ENCODE data around the gene SMIM36.
"Not testable (repeated sequence)": the region's sequence is repeated elsewhere in the genome, so short reads cannot be mapped to it uniquely, and the experiment has no call there.

Gene SMIM36

GRCh38 chr17:55433629-55434422 is 77.4 kb downstream of the SMIM36 start:
- no peak for DNase-seq (ENCODE audit: low read depth)

- DNase-seq (ENCODE audit: low read depth): no peak
Measured at GRCh38 chr17:55433029-55433628, 78.1 kb downstream of the SMIM36 start.

- DNase-seq (ENCODE audit: low read depth): no peak
Measured at GRCh38 chr17:55432358-55433028, 78.8 kb downstream of the SMIM36 start.

GRCh38 chr17:55431914-55432313 is 79.3 kb downstream of the SMIM36 start:
- not testable (repeated sequence) for DNase-seq (ENCODE audit: low read depth)

- DNase-seq (ENCODE audit: low read depth): no peak
Measured at GRCh38 chr17:55430541-55431288, 80.5 kb downstream of the SMIM36 start.

- no peak for DNase-seq (ENCODE audit: low read depth)
Measured at GRCh38 chr17:55427587-55427882, 83.7 kb downstream of the SMIM36 start.

GRCh38 chr17:55426851-55427586 is 84.2 kb downstream of the SMIM36 start:
- no peak for DNase-seq (ENCODE audit: low read depth)

- no peak for DNase-seq (ENCODE audit: low read depth)
Measured at GRCh38 chr17:55424893-55425540, 86.2 kb downstream of the SMIM36 start.

GRCh38 chr17:55423535-55423934 is 87.7 kb downstream of the SMIM36 start:
- no peak for DNase-seq (ENCODE audit: low read depth)

- DNase-seq (ENCODE audit: low read depth): not testable (repeated sequence)
Measured at GRCh38 chr17:55422828-55423164, 88.5 kb downstream of the SMIM36 start.

GRCh38 chr17:55421179-55421934 is 89.9 kb downstream of the SMIM36 start, which contains the start of gene MMD:
MMD (minus strand) TSS chr17:55421835; CDS start chr17:55421695, 140 bp downstream.
- no peak for DNase-seq (ENCODE audit: low read depth)

- no peak for DNase-seq (ENCODE audit: low read depth)
Measured at GRCh38 chr17:55420776-55421178, 90.5 kb downstream of the SMIM36 start.

- DNase-seq (ENCODE audit: low read depth): no peak
Measured at GRCh38 chr17:55420067-55420775, 91.0 kb downstream of the SMIM36 start.

GRCh38 chr17:55418369-55419268 is 92.6 kb downstream of the SMIM36 start:
- DNase-seq (ENCODE audit: low read depth): no peak

- DNase-seq (ENCODE audit: low read depth): no peak
Measured at GRCh38 chr17:55417411-55418268, 93.6 kb downstream of the SMIM36 start.

GRCh38 chr17:55416470-55417052 is 94.7 kb downstream of the SMIM36 start:
- no peak for DNase-seq (ENCODE audit: low read depth)

- DNase-seq (ENCODE audit: low read depth): no peak
Measured at GRCh38 chr17:55416000-55416399, 95.3 kb downstream of the SMIM36 start.

- DNase-seq (ENCODE audit: low read depth): no peak
Measured at GRCh38 chr17:55414983-55415382, 96.3 kb downstream of the SMIM36 start.
